Activated naive CD4-positive, alpha-beta T cell treated with anti-CD3 and anti-CD28 coated beads for 36 hours (primary cell): ENCODE results near the gene ZYX. TPM values are rescaled to one million over a fixed set of nuclear protein-coding genes. Genes with fewer than 3 reads are reported as not detected.
A peak's percentile ranks its signal among the peaks of the same experiment; 100 is the strongest.

Source experiments
- CTCF ChIA-PET: fragments of 350-600 bp; sonication (Branson Sonifier 250); formaldehyde crosslinking; loops from one replicate; lab custom pipeline; 2021; ENCODE audit warnings: antibody characterized with exemption; lab: Charles Lee
- DNase-seq: peaks from one replicate; pipeline ENCODE4 v3.0.0-alpha.2; 2020
- H3K27ac Mint-ChIP-seq: one replicate; pipeline ENCODE4 v1.8.0; 2021; ENCODE audit warnings: mild to moderate bottlenecking, mixed read lengths
- H3K27me3 Mint-ChIP-seq: one replicate; pipeline ENCODE4 v1.8.0; 2021; ENCODE audit warnings: low read depth, mixed read lengths
- H3K36me3 Mint-ChIP-seq: one replicate; pipeline ENCODE4 v1.8.0; 2021; ENCODE audit warnings: low read depth, mixed read lengths
- H3K4me1 Mint-ChIP-seq: one replicate; pipeline ENCODE4 v1.8.0; 2021; ENCODE audit warnings: low read depth, mixed read lengths
- H3K4me3 Mint-ChIP-seq: one replicate; pipeline ENCODE4 v1.8.0; 2021; ENCODE audit warnings: mild to moderate bottlenecking, moderate library complexity, mixed read lengths
- H3K9me3 Mint-ChIP-seq: one replicate; pipeline ENCODE4 v1.8.0; 2021; ENCODE audit warnings: mixed read lengths
- intact Hi-C: fragments of 100-400 bp; cut with micrococcal nuclease; formaldehyde crosslinking; loops from one replicate; pipeline ENCODE4 v1.15.1; 2023
- total RNA-seq, 2 experiments: library from RNA; stranded (reverse); gene quantifications; one replicate each; pipeline ENCODE4 v1.2.3, GENCODE V29; 2021

Gene ZYX
- total RNA-seq, 2 experiments from 2014 or later, result 75.1 to 81.5 TPM

DNA sequence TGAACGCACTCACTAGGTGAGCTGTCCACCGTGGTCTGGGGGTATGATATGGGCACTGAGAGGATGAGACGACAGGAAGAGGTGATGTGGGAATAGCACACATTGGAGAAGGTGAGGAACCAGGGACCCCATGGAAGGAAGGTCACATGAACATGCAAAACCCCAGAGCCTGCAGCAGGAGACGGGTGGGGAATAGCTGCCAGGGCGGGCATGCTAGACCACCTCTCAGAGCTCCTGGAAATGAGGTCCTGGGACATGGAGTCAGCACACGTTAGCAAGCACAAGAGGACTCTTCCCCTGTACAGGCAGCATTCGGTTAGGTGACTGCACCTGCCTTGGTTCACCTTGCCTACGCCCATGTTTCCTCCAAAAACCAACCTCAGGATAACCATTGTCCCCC lies 26.8 kb upstream of the ZYX start:
- intact Hi-C loops, result no loop called here
- Mint-ChIP-seq H3K36me3 (no peaks in the 10 kb centered on the region), H3K4me1 (no peaks in the 10 kb centered on the region), H3K27me3 (no peaks in the 10 kb centered on the region), H3K27ac (no peak overlapping the region), H3K9me3 (no peaks in the 10 kb centered on the region), H3K4me3 (no peak overlapping the region)
- CTCF ChIA-PET, result interaction anchor here (1.1 to 1.2 kb wide), 2 partner anchors 55 to 114 kb away, joined by 3 to 4 read pairs; no protein-coding TSS in a partner anchor
- DNase-seq, result no peak

DNA sequence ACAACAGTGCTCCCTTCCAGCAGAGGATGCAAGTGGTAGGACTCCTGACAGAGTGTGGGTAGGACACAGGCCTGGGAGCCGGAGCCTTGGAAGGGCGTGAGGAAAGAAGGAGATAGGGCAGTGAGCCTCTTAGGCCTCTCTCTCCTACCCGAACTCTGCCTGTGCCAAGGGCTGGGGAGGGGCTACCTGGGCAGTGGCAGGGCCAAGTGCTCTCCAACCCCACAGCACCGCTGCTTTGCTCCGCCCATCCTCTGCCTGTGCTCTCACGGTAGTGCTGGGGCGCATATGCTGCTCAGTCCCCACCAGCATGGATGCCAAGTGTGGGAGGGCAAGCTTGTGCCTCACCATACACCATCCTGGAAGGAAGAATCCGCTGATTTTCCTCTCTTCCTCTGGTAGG lies 26.2 kb upstream of the ZYX start:
- CTCF ChIA-PET, result interaction anchor here (1.1 to 1.8 kb wide), 2 partner anchors 10 to 114 kb away, joined by 4 to 6 read pairs; no protein-coding TSS in a partner anchor
- H3K9me3 Mint-ChIP-seq, result no peaks in the 10 kb centered on the region
- intact Hi-C loops, result no loop called here
- no peak for DNase-seq
- H3K36me3 Mint-ChIP-seq, result no peaks in the 10 kb centered on the region
- no peak overlapping the region for H3K4me3 Mint-ChIP-seq
- H3K27me3 Mint-ChIP-seq, result no peaks in the 10 kb centered on the region
- H3K27ac Mint-ChIP-seq, result no peak overlapping the region
- no peaks in the 10 kb centered on the region for H3K4me1 Mint-ChIP-seq

GRCh38 chr7:143355450-143356385 lies 25.4 kb upstream of the ZYX start:
- Mint-ChIP-seq H3K27ac (no peak overlapping the region), H3K9me3 (no peaks in the 10 kb centered on the region), H3K4me1 (no peaks in the 10 kb centered on the region), H3K36me3 (no peaks in the 10 kb centered on the region), H3K4me3 (no peak overlapping the region), H3K27me3 (peaks cover 2% of the 10 kb centered on the region)
- intact Hi-C loops, result no loop called here
- CTCF ChIA-PET, result interaction anchor here (0.7 to 1.8 kb wide), 6 partner anchors 10 to 115 kb away, joined by 3 to 6 read pairs (median 4); no protein-coding TSS in a partner anchor
- no peak for DNase-seq

DNA sequence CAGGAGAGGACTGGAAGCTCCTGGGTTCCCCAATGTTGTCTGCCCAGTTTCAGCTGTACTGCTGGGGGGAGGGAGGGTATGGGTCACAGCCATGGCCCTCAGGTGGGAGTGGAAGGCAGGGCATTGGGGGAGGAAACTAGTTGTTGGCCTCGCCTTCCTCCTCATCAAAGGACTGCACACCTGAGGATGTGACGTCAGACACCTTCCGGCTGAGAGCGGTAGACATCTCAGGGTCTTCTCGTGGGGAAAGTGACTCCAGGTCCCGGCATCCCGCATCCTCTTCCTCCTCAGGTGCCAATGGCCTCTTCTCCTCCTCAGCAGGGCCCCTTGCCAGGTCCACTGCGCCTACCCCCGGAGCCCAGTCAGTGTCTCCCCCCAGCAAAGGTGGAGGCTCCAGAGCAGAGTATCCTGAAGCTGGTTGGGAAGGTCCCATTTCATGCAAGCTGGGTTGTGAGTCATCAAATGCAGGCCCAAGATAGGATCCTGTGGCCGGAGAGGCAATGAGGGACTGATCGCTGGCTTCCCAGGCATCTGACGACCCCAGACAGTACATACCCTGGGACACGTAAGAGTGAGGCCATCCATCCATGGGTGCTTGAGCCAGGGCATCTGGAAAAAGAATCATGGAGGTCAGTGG lies 24.6 kb upstream of the ZYX start:
- H3K27me3 Mint-ChIP-seq, result peaks cover 5% of the 10 kb centered on the region
- H3K27ac Mint-ChIP-seq, result no peak overlapping the region
- intact Hi-C loops, result no loop called here
- H3K9me3 Mint-ChIP-seq, result no peaks in the 10 kb centered on the region
- DNase-seq, result no peak
- H3K36me3 Mint-ChIP-seq, result no peaks in the 10 kb centered on the region
- CTCF ChIA-PET, result interaction anchor here (1.1 to 1.8 kb wide), 4 partner anchors 11 to 116 kb away, joined by 3 to 6 read pairs (median 4); no protein-coding TSS in a partner anchor
- no peak overlapping the region for H3K4me3 Mint-ChIP-seq
- H3K4me1 Mint-ChIP-seq, result no peaks in the 10 kb centered on the region

DNA sequence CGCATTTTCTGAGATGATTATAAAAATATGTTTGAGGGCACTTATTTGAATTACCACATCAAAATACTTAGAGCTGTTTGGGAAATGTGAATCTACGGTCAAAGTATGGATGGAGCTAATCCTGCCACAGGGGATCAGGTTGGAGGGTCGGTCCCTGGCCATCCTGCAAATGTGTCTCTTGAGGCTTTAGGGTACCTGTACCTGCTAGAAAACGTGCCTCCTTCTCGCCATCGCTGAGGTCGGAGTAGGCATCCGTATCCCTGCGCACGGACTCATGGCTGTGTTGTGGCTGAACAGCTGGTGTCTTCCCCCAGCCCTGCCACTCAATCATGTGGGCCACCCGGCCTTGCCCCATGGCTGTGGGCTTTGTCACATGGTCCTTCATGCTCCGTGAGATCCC lies 22.5 kb upstream of the ZYX start:
- no peak for DNase-seq
- Mint-ChIP-seq H3K27ac (no peak overlapping the region), H3K27me3 (peaks cover 12% of the 10 kb centered on the region), H3K9me3 (no peaks in the 10 kb centered on the region), H3K36me3 (no peaks in the 10 kb centered on the region), H3K4me3 (no peak overlapping the region), H3K4me1 (peaks cover 4% of the 10 kb centered on the region)
- intact Hi-C loops, result no loop called here
- CTCF ChIA-PET, result no interaction called here

- peaks cover 4% of the 10 kb centered on the region for H3K4me1 Mint-ChIP-seq
- no peak overlapping the region for H3K27ac Mint-ChIP-seq
- DNase-seq, result no peak
- H3K27me3 Mint-ChIP-seq, result peaks cover 21% of the 10 kb centered on the region
- H3K4me3 Mint-ChIP-seq, result no peak overlapping the region
- H3K9me3 Mint-ChIP-seq, result no peaks in the 10 kb centered on the region
- intact Hi-C loops, result no loop called here
- CTCF ChIA-PET, result no interaction called here
- no peaks in the 10 kb centered on the region for H3K36me3 Mint-ChIP-seq
Measured at GRCh38 chr7:143359771-143360353, 21.3 kb upstream of the ZYX start.

GRCh38 chr7:143360788-143361551 lies 20.2 kb upstream of the ZYX start:
- no peak overlapping the region for H3K27ac Mint-ChIP-seq
- no peak for DNase-seq
- CTCF ChIA-PET, result interaction anchor here (0.7 to 1.5 kb wide), 3 partner anchors 11 to 1582 kb away, joined by 3 read pairs; no protein-coding TSS in a partner anchor
- intact Hi-C loops, result no loop called here
- H3K4me3 Mint-ChIP-seq, result peak overlapping the region; percentile 52
- no peaks in the 10 kb centered on the region for H3K36me3 Mint-ChIP-seq
- peaks cover 4% of the 10 kb centered on the region for H3K4me1 Mint-ChIP-seq
- no peaks in the 10 kb centered on the region for H3K9me3 Mint-ChIP-seq
- peaks cover 21% of the 10 kb centered on the region for H3K27me3 Mint-ChIP-seq

DNA sequence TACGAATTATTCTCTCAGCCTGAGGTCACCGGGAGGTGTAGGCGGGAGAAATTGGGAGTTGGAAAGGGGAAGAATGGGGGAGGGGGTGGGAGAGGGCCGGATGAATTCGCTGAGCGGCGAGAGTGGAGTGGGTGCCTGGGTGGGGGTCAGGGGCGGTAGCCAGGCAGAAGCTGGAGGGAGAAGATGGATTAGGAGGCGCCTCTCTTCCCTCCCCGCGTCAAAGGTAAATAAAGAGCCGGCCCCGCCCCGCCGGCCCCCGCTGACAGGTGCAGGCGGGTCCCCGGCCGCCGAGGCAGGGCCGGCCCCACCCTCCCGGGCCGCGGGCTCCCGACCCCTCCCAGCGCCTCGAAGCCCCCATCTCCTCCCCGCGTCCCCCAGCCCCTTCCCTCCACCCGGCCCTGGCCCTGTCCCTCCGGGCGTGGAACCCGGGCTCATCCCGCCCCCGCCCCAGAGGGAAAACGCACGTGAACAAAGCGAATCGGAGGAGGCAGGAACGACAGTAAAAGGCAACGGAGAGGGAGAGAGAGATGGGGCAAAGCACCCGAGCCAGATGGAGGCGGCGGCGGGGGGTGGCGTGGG lies 19.5 kb upstream of the ZYX start:
- peaks cover 4% of the 10 kb centered on the region for H3K4me1 Mint-ChIP-seq
- H3K27ac Mint-ChIP-seq, result no peak overlapping the region
- no peak for DNase-seq
- intact Hi-C loops, result loop anchor here (2.0 kb wide), 2 partner anchors 17 to 73 kb away; partner anchors contain the start of gene CASP2
- peak overlapping the region; percentile 85 for H3K4me3 Mint-ChIP-seq
- no peaks in the 10 kb centered on the region for H3K36me3 Mint-ChIP-seq
- CTCF ChIA-PET, result interaction anchor here (0.7 to 1.5 kb wide), 3 partner anchors 11 to 1583 kb away, joined by 3 read pairs; no protein-coding TSS in a partner anchor
- H3K9me3 Mint-ChIP-seq, result no peaks in the 10 kb centered on the region
- H3K27me3 Mint-ChIP-seq, result peaks cover 21% of the 10 kb centered on the region

DNA sequence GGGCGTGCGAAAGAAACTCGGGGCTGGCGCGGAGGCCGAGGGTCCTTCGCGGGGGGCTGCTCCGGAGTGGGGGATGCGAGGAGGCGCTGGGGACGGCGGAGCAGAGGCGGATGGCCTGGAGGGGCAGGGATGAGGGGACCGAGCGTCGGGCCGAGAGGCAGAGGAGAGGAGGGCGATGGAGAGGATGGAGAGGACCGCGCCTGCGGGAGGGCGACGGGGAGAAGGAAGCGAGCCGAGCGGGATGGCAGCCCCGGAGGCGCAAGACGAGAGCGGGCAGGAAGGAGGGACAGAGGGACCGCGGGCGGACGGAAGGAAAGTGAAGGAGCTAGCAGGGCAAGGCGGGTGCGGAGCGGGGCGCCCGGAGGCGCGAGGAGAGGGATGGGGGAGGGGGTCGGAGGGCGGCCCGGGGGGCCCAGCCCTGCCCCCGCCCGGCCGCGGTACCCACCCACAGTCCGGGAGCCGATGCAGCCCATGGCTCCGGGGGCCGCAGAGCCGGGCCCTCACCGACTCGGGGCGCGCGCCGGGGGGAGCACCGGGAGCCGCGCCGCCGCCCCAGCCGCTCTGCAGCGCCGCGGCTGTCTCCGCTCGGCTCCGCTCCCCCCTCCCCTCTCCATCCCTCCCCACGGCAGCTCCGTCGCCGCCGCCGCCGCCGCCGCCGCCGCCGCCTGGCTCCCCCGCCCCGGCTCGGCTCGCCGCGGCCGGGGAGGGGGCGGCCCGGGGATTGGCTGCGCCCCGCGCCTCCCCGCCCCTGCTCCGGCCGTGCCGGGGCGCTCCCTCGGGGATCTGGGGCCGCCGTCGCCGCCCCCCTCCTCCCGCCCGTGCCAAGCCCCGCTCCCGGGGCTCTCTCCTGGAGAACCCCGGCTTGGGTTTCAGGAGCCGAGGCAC lies 18.8 kb upstream of the ZYX start, which contains the start of gene FAM131B:
TSS of gene FAM131B (minus strand) at position 583 of the 885 bp plus-strand sequence. CDS start at position 473, 110 bp downstream.
- Mint-ChIP-seq H3K4me1 (peaks cover 4% of the 10 kb centered on the region), H3K27me3 (peaks cover 21% of the 10 kb centered on the region), H3K9me3 (no peaks in the 10 kb centered on the region), H3K4me3 (peak within 1 kb of the TSS; percentile 85), H3K36me3 (no peaks in the 10 kb centered on the region), H3K27ac (no peak within 1 kb of the TSS)
- intact Hi-C loops, result loop anchor here (1.0 to 2.0 kb wide), 3 partner anchors 10 to 74 kb away; partner anchors contain the start of gene CASP2
- CTCF ChIA-PET, result interaction anchor here (0.6 kb wide), 1 partner anchor 65 kb away, joined by 3 read pairs; no protein-coding TSS in a partner anchor
- peak; percentile 52 for DNase-seq
